HepG2 (cell line): ENCODE measurements around the gene MTHFD2. TPM values are rescaled to one million over a fixed set of nuclear protein-coding genes. Genes with fewer than 3 reads are reported as not detected.

Experiments used
- ATAC-seq: fragments of 200-7000 bp; cut with Tn5 transposase; 3 replicates; pipeline ENCODE4 v1.9.1; 2020; ENCODE audit warnings: mild to moderate bottlenecking, moderate library complexity
- BruUV-seq: library from RNA; stranded (reverse); fragments of 400-500 nt; replicated peaks from 2 replicates; lab custom pipeline; 2021; lab: Mats Ljungman, UMichigan
- CTCF ChIA-PET: fragments of 300-600 bp; formaldehyde crosslinking; extraction: SDS; loops from one replicate; lab custom pipeline; 2021; ENCODE audit warnings: low total read pairs, inconsistent platforms, low intra/inter-chr PET ratio; lab: Yijun Ruan, JAX
- POLR2A ChIA-PET: fragments of 350-600 bp; sonication (Branson Sonifier 250); formaldehyde crosslinking; loops from one replicate; lab custom pipeline; 2020; ENCODE audit warnings: antibody characterized with exemption, inconsistent platforms; lab: Yijun Ruan, JAX
- DNase-seq: peaks from one replicate; pipeline ENCODE4 v3.0.0-alpha.2; 2015; ENCODE audit warnings: low spot score
- FAIRE-seq: peaks from 3 replicates; lab custom pipeline; 2011; peaks lifted over from hg19 to GRCh38; lab: Jason Lieb, UNC
- H2AFZ ChIP-seq: one replicate; pipeline ENCODE4 v1.6.1; 2011; ENCODE audit warnings: low read length, inconsistent platforms
- H3K27ac ChIP-seq: fragments of 300-600 bp; 3 replicates; pipeline ENCODE4 v1.8.0; 2011; ENCODE audit warnings: mixed run types, mild to moderate bottlenecking, mixed read lengths, low read length, inconsistent platforms; ENCODE audit not compliant: insufficient read depth; ENCODE audit errors: extremely low read length
- H3K27me3 ChIP-seq, 2 experiments: fragments of 200-600 bp in 1 of 2; 2 replicates in 1 of 2; 3 replicates in 1 of 2; pipeline versions ENCODE4 v1.6.0 to v1.8.0; 2011; ENCODE audit warnings: low read length in 2 of 2, mild to moderate bottlenecking in 2 of 2, moderate library complexity in 2 of 2, inconsistent platforms in 1 of 2; ENCODE audit not compliant: insufficient read depth in 2 of 2, control insufficient read depth in 1 of 2
- H3K36me3 ChIP-seq, 2 experiments: fragments of 200-600 bp in 1 of 2; replicated peaks in 1 of 2; 2 replicates in 1 of 2; 3 replicates in 1 of 2; pipeline versions ENCODE4 v1.5.1 to v1.8.0; 2011; ENCODE audit warnings: low read length in 2 of 2, inconsistent platforms in 1 of 2; ENCODE audit not compliant: insufficient read depth in 2 of 2, control insufficient read depth in 1 of 2
- H3K4me1 ChIP-seq: 2 replicates; pipeline ENCODE4 v1.5.1; 2012; ENCODE audit warnings: low read length, inconsistent platforms; ENCODE audit not compliant: insufficient read depth
- H3K4me2 ChIP-seq: 2 replicates; pipeline ENCODE4 v1.6.0; 2011; ENCODE audit warnings: low read depth, low read length, inconsistent platforms
- H3K4me3 ChIP-seq, 3 experiments: fragments of 200-600 bp in 1 of 3; sonication (generic), shearing (Covaris generic) in 1 of 3; replicated peaks in 1 of 3; 2 replicates each; pipeline ENCODE4 v1.5.1; 2011 to 2016; ENCODE audit warnings: low read length in 3 of 3, inconsistent platforms in 2 of 3, low read depth in 2 of 3, mild to moderate bottlenecking in 2 of 3, control low read depth in 1 of 3, mixed read lengths in 1 of 3; ENCODE audit not compliant: insufficient read depth in 1 of 3
- H3K79me2 ChIP-seq: one replicate; pipeline ENCODE4 v1.6.1; 2011; ENCODE audit warnings: low read length, inconsistent platforms; ENCODE audit not compliant: insufficient read depth
- H3K9ac ChIP-seq: 2 replicates; pipeline ENCODE4 v1.6.0; 2011; ENCODE audit warnings: mild to moderate bottlenecking, low read depth, low read length, inconsistent platforms; ENCODE audit not compliant: insufficient read depth
- H3K9me3 ChIP-seq: 2 replicates; pipeline ENCODE4 v1.5.1; 2012; ENCODE audit warnings: mild to moderate bottlenecking, low read length
- H4K20me1 ChIP-seq: 2 replicates; pipeline ENCODE4 v1.6.0; 2011; ENCODE audit warnings: inconsistent platforms, mild to moderate bottlenecking, low read length, moderate library complexity; ENCODE audit not compliant: insufficient read depth
- NFAT5 ChIP-seq: sonication (generic); formaldehyde crosslinking; IDR thresholded peaks from 2 replicates; pipeline ENCODE4 v1.4.0; 2020; ENCODE audit warnings: missing genetic modification reagents
- SOX6 ChIP-seq, 2 experiments: fragments of 450-650 bp in 1 of 2; sonication (generic) in 1 of 2; formaldehyde crosslinking in 1 of 2; IDR thresholded peaks; 2 replicates each; pipeline versions ENCODE4 v1.4.0 to v1.6.1; 2017 to 2020; ENCODE audit warnings: antibody characterized with exemption in 1 of 2, mild to moderate bottlenecking in 1 of 2, missing genetic modification reagents in 1 of 2
- WGBS: methylation state at CpG from one replicate; pipeline ENCODE4 v1.1.6; 2017; ENCODE audit warnings: low lambda C conversion rate; 5-methylcytosine and 5-hydroxymethylcytosine counted together
- in situ Hi-C: cut with HindIII; loops from 2 replicates; pipeline ENCODE4 v1.10.0; 2017; ENCODE audit warnings: low pct_unique_long_range_greater_than_20kb; ENCODE audit not compliant: extremely low pct_ligation_motif_present
- intact Hi-C: fragments of 100-400 bp; cut with micrococcal nuclease; formaldehyde crosslinking; loops from one replicate; pipeline ENCODE4 v1.10.0; 2022; ENCODE audit not compliant: unreplicated experiment
- polyA plus RNA-seq, 8 experiments: library from polyadenylated mRNA; depleted of rRNA in 3 of 8; stranded (reverse) in 7 of 8; unstranded in 1 of 8; fragments of >200 nt; fragmentation: Illumina TruSeq in 4 of 8; extraction: Trizol in 4 of 8; gene quantifications; 2 replicates each; pipeline versions ENCODE4 v1.2.1 to v1.2.3, GENCODE V29; 2011 to 2016; ENCODE audit warnings: low read depth in 4 of 8, missing spikeins in 1 of 8, mixed read lengths in 1 of 8; ENCODE audit not compliant: insufficient read depth in 1 of 8
- total RNA-seq, 5 experiments: library from RNA; depleted of rRNA; stranded (reverse); fragments of >200 nt; fragmentation: Illumina TruSeq; extraction: Trizol; gene quantifications; 2 replicates each; pipeline ENCODE4 v1.2.3, GENCODE V29; 2016; ENCODE audit warnings: low read depth in 1 of 5

The MTHFD2 gene
- total and polyA plus RNA-seq, 2 of the 13 experiments (the other 11 are each of a cell fraction or from before 2014, with no cell fraction given), result 188 to 269 TPM

- intact Hi-C loops, result no loop called here
- Histone ChIP-seq H3K4me1 (peaks cover 9% of the 10 kb centered on the region; the same call in 1 of the 2 replicates), H3K36me3 (no peaks in the 10 kb centered on the region), H3K9ac (no peak overlapping the region), H3K79me2 (no peaks in the 10 kb centered on the region), H2AFZ (no peak overlapping the region), H3K27ac (no peak overlapping the region), H3K4me2 (no peak overlapping the region), H4K20me1 (no peaks in the 10 kb centered on the region), H3K27me3 (peaks cover 3 to 22% of the 10 kb centered on the region in 2 experiments; a peak in 3 of 5 replicates), H3K4me3 (no peak overlapping the region), H3K9me3 (no peaks in the 10 kb centered on the region)
- CTCF ChIA-PET, result no interaction called here
- no peak for ATAC-seq
- BruUV-seq, result no TSS peak
- in situ Hi-C loops, result no loop called here
- FAIRE-seq, result no peak
- WGBS, result 43% methylated on average over 3 of the region's 3 CpGs
- TF ChIP-seq SOX6 (IDR thresholded peaks at IDR 0.05) (no peak), SOX6 (CRISPR knock-in tag; IDR thresholded peaks at IDR 0.05) (no peak), NFAT5 (CRISPR knock-in tag) (no peak)
- POLR2A ChIA-PET, result no interaction called here
- no peak for DNase-seq
Measured at GRCh38 chr2:74259191-74259590, 60.8 kb downstream of the MTHFD2 start.
